ENCODE data around the gene ZDHHC24.

Gene ZDHHC24

DNA sequence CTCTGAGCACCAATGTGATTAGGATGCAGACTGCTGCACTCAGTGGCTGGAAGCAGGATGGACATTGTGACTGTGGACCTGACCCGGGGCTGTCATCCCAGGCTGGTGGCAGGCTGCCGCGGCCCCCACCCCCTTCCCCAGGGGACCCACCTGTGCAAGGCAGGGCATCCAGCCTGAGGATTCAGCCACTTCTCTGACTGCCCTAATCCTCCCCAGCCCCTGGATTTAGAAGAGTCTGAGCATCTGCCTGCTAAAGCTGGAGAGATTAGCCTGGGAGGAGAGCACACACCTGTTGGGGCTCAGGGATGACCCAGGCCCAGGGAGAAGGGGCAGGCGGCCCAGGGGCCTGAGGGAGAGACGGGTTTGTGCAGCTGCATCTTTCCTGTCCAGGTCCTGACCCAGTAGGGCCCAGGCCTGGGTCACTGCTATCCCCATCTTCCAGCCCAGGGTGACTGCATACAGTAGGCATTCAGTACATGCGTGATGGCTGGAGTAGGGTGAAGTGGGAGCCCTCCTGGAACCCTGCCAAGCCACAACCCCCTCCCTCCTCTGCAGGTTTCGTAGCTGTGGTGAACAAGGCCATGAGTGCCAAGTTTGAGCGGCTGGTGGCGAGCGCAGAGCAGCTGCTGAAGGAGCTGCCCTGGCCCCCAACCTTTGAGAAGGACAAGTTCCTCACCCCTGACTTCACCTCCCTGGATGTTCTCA lies 53.5 kb downstream of the ZDHHC24 start:
- H3K4me3 ChIP-seq (replicated peaks in 1 of 2; ENCODE audit: low read depth in 2 of 2, low read length in 2 of 2) = no peak overlapping the region
- TF ChIP-seq CTCF (IDR thresholded peaks at IDR 0.05; ENCODE audit: low read depth, low read length) = no peak
- DNase-seq (ENCODE audit: low read depth in 2 of 2) = no peak

- DNase-seq (ENCODE audit: low read depth in 2 of 2) = no peak
- peak; percentile 56 for TF ChIP-seq CTCF (IDR thresholded peaks at IDR 0.05; ENCODE audit: low read depth, low read length)
These were observed 54.4 kb downstream of the ZDHHC24 start for GRCh38 chr11:66491315-66491935.

GRCh38 chr11:66489636-66490035 lies 56.2 kb downstream of the ZDHHC24 start:
- H3K4me3 ChIP-seq (replicated peaks in 1 of 2; ENCODE audit: low read depth in 2 of 2, low read length in 2 of 2) = no peak overlapping the region
- DNase-seq (ENCODE audit: low read depth in 2 of 2) = peak in 1 of 2 donors; percentile 25
- no peak for TF ChIP-seq CTCF (IDR thresholded peaks at IDR 0.05; ENCODE audit: low read depth, low read length)

More at GRCh38 chr11:66491315-66491935, 54.4 kb downstream of the ZDHHC24 start:
- no peak overlapping the region for H3K4me3 ChIP-seq (replicated peaks in 1 of 2; ENCODE audit: low read depth in 2 of 2, low read length in 2 of 2)

GRCh38 chr11:66488957-66489356 lies 56.9 kb downstream of the ZDHHC24 start:
- H3K4me3 ChIP-seq (replicated peaks in 1 of 2; ENCODE audit: low read depth in 2 of 2, low read length in 2 of 2) = no peak overlapping the region
- no peak for DNase-seq (ENCODE audit: low read depth in 2 of 2)
- no peak for TF ChIP-seq CTCF (IDR thresholded peaks at IDR 0.05; ENCODE audit: low read depth, low read length)

GRCh38 chr11:66484806-66485380 lies 61.0 kb downstream of the ZDHHC24 start:
- no peak for DNase-seq (ENCODE audit: low read depth in 2 of 2)
- no peak overlapping the region for H3K4me3 ChIP-seq (replicated peaks in 1 of 2; ENCODE audit: low read depth in 2 of 2, low read length in 2 of 2)
- TF ChIP-seq CTCF (IDR thresholded peaks at IDR 0.05; ENCODE audit: low read depth, low read length) = no peak

- TF ChIP-seq CTCF (IDR thresholded peaks at IDR 0.05; ENCODE audit: low read depth, low read length) = no peak
- H3K4me3 ChIP-seq (replicated peaks in 1 of 2; ENCODE audit: low read depth in 2 of 2, low read length in 2 of 2) = peak within 1 kb of the TSS; percentile 76 to 83
- peak; percentile 97 to 98 for DNase-seq (ENCODE audit: low read depth in 2 of 2)
These were observed 65.5 kb downstream of the ZDHHC24 start, which contains the start of gene DPP3 for GRCh38 chr11:66480117-66480938. TSS of gene DPP3 (plus strand) at chr11:66480434. CDS start at chr11:66482201, 1,767 bp downstream.
